ENCODE results near the gene SRGAP2C.
"Not testable (repeated sequence)": the region's sequence is repeated elsewhere in the genome, so short reads cannot be mapped to it uniquely, and the experiment has no call there.

The SRGAP2C gene

GRCh38 chr1:121187914-121188313, 3.1 kb downstream of the SRGAP2C start:
- DNase-seq, result not testable (repeated sequence)

- not testable (repeated sequence) for DNase-seq
Measured at GRCh38 chr1:121192512-121192911, 7.7 kb downstream of the SRGAP2C start.

- DNase-seq, result not testable (repeated sequence)
Measured at GRCh38 chr1:121197095-121197882, 12.5 kb downstream of the SRGAP2C start.

GRCh38 chr1:121199763-121200162, 15.0 kb downstream of the SRGAP2C start:
- DNase-seq, result not testable (repeated sequence)

- not testable (repeated sequence) for DNase-seq
Measured at GRCh38 chr1:121200232-121200631, 15.5 kb downstream of the SRGAP2C start.

GRCh38 chr1:121200985-121201981, 16.5 kb downstream of the SRGAP2C start:
- DNase-seq, result not testable (repeated sequence)

- DNase-seq, result not testable (repeated sequence)
Measured at GRCh38 chr1:121202986-121203385, 18.2 kb downstream of the SRGAP2C start.

GRCh38 chr1:121205786-121206711, 21.3 kb downstream of the SRGAP2C start:
- DNase-seq, result not testable (repeated sequence)

GRCh38 chr1:121207328-121207727, 22.6 kb downstream of the SRGAP2C start:
- not testable (repeated sequence) for DNase-seq

- DNase-seq, result not testable (repeated sequence)
Measured at GRCh38 chr1:121208375-121208774, 23.6 kb downstream of the SRGAP2C start.

- not testable (repeated sequence) for DNase-seq
Measured at GRCh38 chr1:121210778-121211177, 26.0 kb downstream of the SRGAP2C start.

- DNase-seq, result not testable (repeated sequence)
Measured at GRCh38 chr1:121213491-121213890, 28.7 kb downstream of the SRGAP2C start.

GRCh38 chr1:121214544-121215156, 29.9 kb downstream of the SRGAP2C start:
- DNase-seq, result not testable (repeated sequence)

GRCh38 chr1:121215699-121216417, 31.1 kb downstream of the SRGAP2C start:
- DNase-seq, result not testable (repeated sequence)

GRCh38 chr1:121216676-121217075, 31.9 kb downstream of the SRGAP2C start:
- DNase-seq, result not testable (repeated sequence)

- not testable (repeated sequence) for DNase-seq
Measured at GRCh38 chr1:121221770-121222169, 37.0 kb downstream of the SRGAP2C start.

- not testable (repeated sequence) for DNase-seq
Measured at GRCh38 chr1:121224714-121225113, 39.9 kb downstream of the SRGAP2C start.

- not testable (repeated sequence) for DNase-seq
Measured at GRCh38 chr1:121226295-121226904, 41.6 kb downstream of the SRGAP2C start.

- not testable (repeated sequence) for DNase-seq
Measured at GRCh38 chr1:121226925-121227324, 42.1 kb downstream of the SRGAP2C start.

GRCh38 chr1:121227544-121228330, 43.0 kb downstream of the SRGAP2C start:
- not testable (repeated sequence) for DNase-seq
